Neuronal stem cell (in vitro differentiated cells): Measurements from ENCODE around the gene SLC6A7.

Experiments
- DNase-seq: peaks from one replicate; pipeline ENCODE4 v3.0.0-alpha.2; 2013; ENCODE audit warnings: low spot score
- H2AFZ ChIP-seq: one replicate; pipeline ENCODE4 v1.6.1; 2013; ENCODE audit warnings: mild to moderate bottlenecking, low read length, inconsistent platforms
- H2AK5ac ChIP-seq: 2 replicates; pipeline ENCODE4 v1.6.1; 2013; ENCODE audit warnings: low read depth, mild to moderate bottlenecking, inconsistent platforms, low read length, moderate library complexity, mixed read lengths
- H2BK120ac ChIP-seq: 2 replicates; pipeline ENCODE4 v1.6.1; 2013; ENCODE audit warnings: low read depth, mild to moderate bottlenecking, inconsistent platforms, low read length, moderate library complexity, mixed read lengths
- H2BK12ac ChIP-seq: one replicate; pipeline ENCODE4 v1.6.1; 2013; ENCODE audit warnings: low read length, inconsistent platforms
- H2BK15ac ChIP-seq: 2 replicates; pipeline ENCODE4 v1.6.1; 2013; ENCODE audit warnings: mild to moderate bottlenecking, low read length, inconsistent platforms, mixed read lengths
- H2BK5ac ChIP-seq: one replicate; pipeline ENCODE4 v1.6.1; 2013; ENCODE audit warnings: inconsistent platforms, mild to moderate bottlenecking, low read length, moderate library complexity
- H3K14ac ChIP-seq: one replicate; pipeline ENCODE4 v1.6.1; 2013; ENCODE audit warnings: low read length, inconsistent platforms
- H3K18ac ChIP-seq: 2 replicates; pipeline ENCODE4 v1.6.1; 2013; ENCODE audit warnings: low read length, inconsistent platforms
- H3K23ac ChIP-seq: 2 replicates; pipeline ENCODE4 v1.6.1; 2013; ENCODE audit warnings: low read depth, mild to moderate bottlenecking, mixed read lengths, low read length, inconsistent platforms; ENCODE audit not compliant: poor library complexity
- H3K27ac ChIP-seq: replicated peaks from 3 replicates; pipeline ENCODE4 v1.5.1; 2013; ENCODE audit warnings: low read length, inconsistent platforms
- H3K27me3 ChIP-seq, 3 experiments: 2 replicates each; pipeline ENCODE4 v1.6.1; 2013; ENCODE audit warnings: low read length in 3 of 3, mild to moderate bottlenecking in 2 of 3, inconsistent platforms in 1 of 3, low read depth in 1 of 3, mixed read lengths in 1 of 3, moderate library complexity in 1 of 3; ENCODE audit not compliant: control insufficient read depth in 3 of 3, insufficient read depth in 3 of 3
- H3K36me3 ChIP-seq, 2 donors: replicated peaks in 1 of 2; 2 replicates each; pipeline ENCODE4 v1.6.1; 2013; ENCODE audit warnings: low read length in 2 of 2; ENCODE audit not compliant: control insufficient read depth in 2 of 2, insufficient read depth in 2 of 2
- H3K4ac ChIP-seq: 2 replicates; pipeline ENCODE4 v1.6.1; 2013; ENCODE audit warnings: inconsistent platforms, mild to moderate bottlenecking, low read length, moderate library complexity
- H3K4me1 ChIP-seq, 2 donors: 1 replicate in 1 of 2; 2 replicates in 1 of 2; pipeline ENCODE4 v1.6.1; 2013; ENCODE audit warnings: low read length in 2 of 2, low read depth in 1 of 2; ENCODE audit not compliant: control insufficient read depth in 2 of 2, insufficient read depth in 1 of 2
- H3K4me2 ChIP-seq: one replicate; pipeline ENCODE4 v1.6.1; 2013; ENCODE audit warnings: mild to moderate bottlenecking, low read length, inconsistent platforms; ENCODE audit not compliant: insufficient read depth, poor library complexity, severe bottlenecking
- H3K4me3 ChIP-seq, 2 donors: 2 replicates each; pipeline ENCODE4 v1.5.1; 2013; ENCODE audit warnings: low read length in 2 of 2, mild to moderate bottlenecking in 2 of 2, inconsistent platforms in 1 of 2, moderate library complexity in 1 of 2
- H3K79me1 ChIP-seq: one replicate; pipeline ENCODE4 v1.6.1; 2013; ENCODE audit warnings: low read depth, mild to moderate bottlenecking, inconsistent platforms, low read length, moderate library complexity
- H3K9ac ChIP-seq: one replicate; pipeline ENCODE4 v1.6.1; 2013; ENCODE audit warnings: mild to moderate bottlenecking, low read depth, low read length, inconsistent platforms; ENCODE audit not compliant: poor library complexity
- H3K9me3 ChIP-seq, 2 donors: replicated peaks in 1 of 2; 2 replicates each; pipeline versions ENCODE3 to v1.6.1; 2013; ENCODE audit warnings: low read length in 2 of 2, mild to moderate bottlenecking in 2 of 2, inconsistent platforms in 1 of 2, low read depth in 1 of 2, mixed read lengths in 1 of 2, moderate library complexity in 1 of 2; ENCODE audit not compliant: control insufficient read depth in 2 of 2, insufficient read depth in 1 of 2
- H4K8ac ChIP-seq: one replicate; pipeline ENCODE4 v1.6.1; 2013; ENCODE audit warnings: low read depth, mild to moderate bottlenecking, inconsistent platforms, low read length, moderate library complexity
- H4K91ac ChIP-seq: one replicate; pipeline ENCODE4 v1.6.1; 2013; ENCODE audit warnings: low read length, low read depth, mild to moderate bottlenecking, inconsistent platforms; ENCODE audit not compliant: poor library complexity
- WGBS, 2 donors: extraction: QIAGEN DNeasy Blood & Tissue Kit; methylation state at CpG; one replicate each; pipeline ENCODE4 v1.1.7; 2013; ENCODE audit warnings: missing lambda C conversion rate in 2 of 2, mixed read lengths in 1 of 2; ENCODE audit not compliant: insufficient read length in 2 of 2, insufficient replicate concordance in 1 of 2; ENCODE audit errors: extremely low coverage in 2 of 2; 5-methylcytosine and 5-hydroxymethylcytosine counted together

The SLC6A7 gene

GRCh38 chr5:150219142-150219541, 29.3 kb downstream of the SLC6A7 start:
- Histone ChIP-seq H3K9me3 (no peaks in the 10 kb centered on the region), H3K9ac (no peak overlapping the region), H3K4ac (no peak overlapping the region), H4K91ac (no peak overlapping the region), H3K27me3 (peaks cover 0 to 13% (median 0%) of the 10 kb centered on the region in 3 experiments), H3K4me3 (no peak overlapping the region), H4K8ac (no peak overlapping the region), H3K27ac (no peak overlapping the region), H3K79me1 (peaks cover 1% of the 10 kb centered on the region), H2BK12ac (no peak overlapping the region), H3K36me3 (no peaks in the 10 kb centered on the region), H3K18ac (no peak overlapping the region), H2BK15ac (no peak overlapping the region), H2BK120ac (no peak overlapping the region), H3K4me1 (peaks cover 0 to 1% of the 10 kb centered on the region in 2 donors), H2BK5ac (no peak overlapping the region), H3K4me2 (no peak overlapping the region), H2AK5ac (peak overlapping the region; percentile 4), H2AFZ (no peak overlapping the region), H3K14ac (no peak overlapping the region), H3K23ac (no peak overlapping the region)
- DNase-seq = no peak

- no peak overlapping the region for H4K91ac ChIP-seq
- H3K27me3 ChIP-seq = peaks cover 0 to 13% (median 0%) of the 10 kb centered on the region in 3 experiments
- WGBS, 2 donors = no CpG with 5 or more reads among the region's 2 CpGs
- H3K9me3 ChIP-seq = no peaks in the 10 kb centered on the region
- H3K14ac ChIP-seq = no peak overlapping the region
- no peak overlapping the region for H3K4me3 ChIP-seq
- H2BK5ac ChIP-seq = no peak overlapping the region
- no peak overlapping the region for H3K27ac ChIP-seq
- peak overlapping the region; percentile 73 for H3K9ac ChIP-seq
- H3K4me2 ChIP-seq = no peak overlapping the region
- no peak for DNase-seq
- no peaks in the 10 kb centered on the region for H3K36me3 ChIP-seq
- H3K18ac ChIP-seq = peak overlapping the region; percentile 32
- H3K23ac ChIP-seq = no peak overlapping the region
- H2BK120ac ChIP-seq = no peak overlapping the region
- peaks cover 1% of the 10 kb centered on the region for H3K79me1 ChIP-seq
- no peak overlapping the region for H2AFZ ChIP-seq
- peak overlapping the region; percentile 68 for H2AK5ac ChIP-seq
- peak overlapping the region; percentile 8 for H2BK15ac ChIP-seq
- peaks cover 1 to 4% of the 10 kb centered on the region in 2 donors for H3K4me1 ChIP-seq
- no peak overlapping the region for H3K4ac ChIP-seq
- H4K8ac ChIP-seq = no peak overlapping the region
- no peak overlapping the region for H2BK12ac ChIP-seq
Observed at GRCh38 chr5:150219861-150220260, 30.0 kb downstream of the SLC6A7 start.

GRCh38 chr5:150221471-150221870, 31.6 kb downstream of the SLC6A7 start:
- Histone ChIP-seq H2AK5ac (no peak overlapping the region), H3K27me3 (peaks cover 0 to 13% (median 0%) of the 10 kb centered on the region in 3 experiments), H3K4me2 (no peak overlapping the region), H3K18ac (no peak overlapping the region), H3K14ac (no peak overlapping the region), H2BK120ac (no peak overlapping the region), H3K36me3 (no peaks in the 10 kb centered on the region), H3K23ac (no peak overlapping the region), H2AFZ (no peak overlapping the region), H3K9ac (no peak overlapping the region), H2BK5ac (no peak overlapping the region), H2BK15ac (no peak overlapping the region), H3K79me1 (peaks cover 1% of the 10 kb centered on the region), H3K9me3 (no peaks in the 10 kb centered on the region), H3K27ac (no peak overlapping the region), H4K8ac (no peak overlapping the region), H3K4me1 (peaks cover 1 to 4% of the 10 kb centered on the region in 2 donors), H4K91ac (no peak overlapping the region), H3K4ac (no peak overlapping the region), H3K4me3 (no peak overlapping the region), H2BK12ac (no peak overlapping the region)
- no peak for DNase-seq
- WGBS, 2 donors = no CpG with 5 or more reads among the region's 5 CpGs

GRCh38 chr5:150222906-150223305, 33.0 kb downstream of the SLC6A7 start:
- Histone ChIP-seq H3K4me2 (no peak overlapping the region), H2BK15ac (no peak overlapping the region), H3K4ac (no peak overlapping the region), H2BK120ac (no peak overlapping the region), H3K4me3 (no peak overlapping the region), H4K91ac (no peak overlapping the region), H3K23ac (peak overlapping the region; percentile 93), H2AFZ (no peak overlapping the region), H3K9me3 (no peaks in the 10 kb centered on the region), H4K8ac (no peak overlapping the region), H3K18ac (peak overlapping the region; percentile 51), H2AK5ac (peak overlapping the region; percentile 86), H2BK12ac (peak overlapping the region; percentile 31), H3K36me3 (no peaks in the 10 kb centered on the region), H2BK5ac (no peak overlapping the region), H3K14ac (peak overlapping the region; percentile 63), H3K9ac (no peak overlapping the region), H3K79me1 (peaks cover 1% of the 10 kb centered on the region), H3K4me1 (peaks cover 1 to 4% of the 10 kb centered on the region in 2 donors), H3K27ac (no peak overlapping the region), H3K27me3 (peaks cover 0 to under 1% (median 0%) of the 10 kb centered on the region in 3 experiments)
- no peak for DNase-seq
- no CpG with 5 or more reads among the region's 21 CpGs for WGBS, 2 donors
